Endothelial cell of umbilical vein (primary cell): ENCODE results near the gene PTPRZ1. TPM values are rescaled to one million over a fixed set of nuclear protein-coding genes. Genes with fewer than 3 reads are reported as not detected.

Experiments used
- BruUV-seq: library from RNA; stranded (reverse); fragments of 400-500 nt; replicated peaks from 2 replicates; lab custom pipeline; 2021; lab: Mats Ljungman, UMichigan
- CTCF ChIA-PET: fragments of 300-600, 350-600 bp; sonication (Branson Sonifier 250); formaldehyde crosslinking; loops from one replicate; lab custom pipeline; 2021; ENCODE audit warnings: antibody characterized with exemption, inconsistent platforms; lab: Charles Lee
- POLR2A ChIA-PET: fragments of 300-600, 350-600 bp; sonication (Branson Sonifier 250); formaldehyde crosslinking; loops from one replicate; lab custom pipeline; 2021; ENCODE audit warnings: antibody characterized with exemption, inconsistent platforms; lab: Charles Lee
- DNase-seq: peaks from one replicate; pipeline ENCODE4 v3.0.0-alpha.2; 2011; ENCODE audit warnings: low read depth, low spot score
- FAIRE-seq: peaks from 2 replicates; lab custom pipeline; 2011; peaks lifted over from hg19 to GRCh38; lab: Jason Lieb, UNC
- H2AFZ ChIP-seq: 2 replicates; pipeline ENCODE4 v1.6.0; 2012; ENCODE audit warnings: low read depth, low read length, control low read depth, inconsistent platforms
- H3K27ac ChIP-seq: 2 replicates; pipeline ENCODE4 v1.5.1; 2011; ENCODE audit warnings: low read depth, mild to moderate bottlenecking, control low read depth, low read length, moderate library complexity; ENCODE audit not compliant: insufficient read depth
- H3K27me3 ChIP-seq, 2 experiments: 2 replicates each; pipeline versions ENCODE4 v1.6.0 to v1.6.1; 2011; ENCODE audit warnings: low read length in 2 of 2, mixed read lengths in 1 of 2; ENCODE audit not compliant: control insufficient read depth in 2 of 2, insufficient read depth in 2 of 2
- H3K36me3 ChIP-seq, 2 experiments: 2 replicates in 1 of 2; 3 replicates in 1 of 2; pipeline ENCODE4 v1.5.1; 2011; ENCODE audit warnings: low read length in 2 of 2, mild to moderate bottlenecking in 1 of 2, moderate library complexity in 1 of 2; ENCODE audit not compliant: control insufficient read depth in 2 of 2, insufficient read depth in 2 of 2; ENCODE audit errors: extremely low read depth in 1 of 2
- H3K4me1 ChIP-seq: 3 replicates; pipeline ENCODE4 v1.5.1; 2011; ENCODE audit warnings: mild to moderate bottlenecking, low read length; ENCODE audit not compliant: control insufficient read depth, insufficient read depth; ENCODE audit errors: extremely low read depth
- H3K4me2 ChIP-seq: 2 replicates; pipeline ENCODE4 v1.6.1; 2011; ENCODE audit warnings: low read length, control low read depth, mixed read lengths; ENCODE audit not compliant: insufficient read depth
- H3K4me3 ChIP-seq, 3 experiments: fragments of 200-600 bp in 1 of 3; sonication (generic), shearing (Covaris generic) in 1 of 3; replicated peaks in 1 of 3; 2 replicates each; pipeline ENCODE4 v1.5.1; 2011 to 2016; ENCODE audit warnings: control low read depth in 3 of 3, low read length in 3 of 3, mild to moderate bottlenecking in 2 of 3, inconsistent platforms in 1 of 3, low read depth in 1 of 3, moderate library complexity in 1 of 3; ENCODE audit not compliant: insufficient read depth in 1 of 3
- H3K79me2 ChIP-seq: 2 replicates; pipeline ENCODE4 v1.6.0; 2012; ENCODE audit warnings: low read length, inconsistent platforms; ENCODE audit not compliant: control insufficient read depth, insufficient read depth
- H3K9ac ChIP-seq: replicated peaks from 2 replicates; pipeline ENCODE3; 2011; ENCODE audit warnings: low read length, control low read depth; ENCODE audit not compliant: insufficient read depth; ENCODE audit errors: extremely low read depth
- H3K9me1 ChIP-seq: replicated peaks from 3 replicates; pipeline ENCODE4 v1.6.0; 2011; ENCODE audit warnings: mild to moderate bottlenecking, low read length; ENCODE audit not compliant: control insufficient read depth, insufficient read depth; ENCODE audit errors: extremely low read depth
- H3K9me3 ChIP-seq: replicated peaks from 2 replicates; pipeline ENCODE4 v1.5.1; 2012; ENCODE audit warnings: low read length, inconsistent platforms; ENCODE audit not compliant: control insufficient read depth, insufficient read depth
- H4K20me1 ChIP-seq: replicated peaks from 2 replicates; pipeline ENCODE3; 2011; ENCODE audit warnings: mild to moderate bottlenecking, low read length; ENCODE audit not compliant: control insufficient read depth, insufficient read depth; ENCODE audit errors: extremely low read depth
- EZH2 ChIP-seq: IDR thresholded peaks from 2 replicates; pipeline ENCODE4 v1.6.1; 2012; ENCODE audit warnings: borderline replicate concordance, low read depth, mild to moderate bottlenecking, moderate library complexity, low read length, inconsistent platforms; ENCODE audit not compliant: severe bottlenecking
- FOS ChIP-seq: IDR thresholded peaks from 2 replicates; pipeline ENCODE4 v1.6.1; 2011; ENCODE audit warnings: mild to moderate bottlenecking, low read length, moderate library complexity, borderline replicate concordance; ENCODE audit not compliant: insufficient read depth
- GATA2 ChIP-seq: IDR thresholded peaks from 2 replicates; pipeline ENCODE4 v1.7.0; 2011; ENCODE audit warnings: low read depth, mild to moderate bottlenecking, moderate library complexity, mixed read lengths, low read length; ENCODE audit not compliant: insufficient read length, insufficient read depth
- JUN ChIP-seq: IDR thresholded peaks from 2 replicates; pipeline ENCODE4 v1.6.1; 2011; ENCODE audit warnings: borderline replicate concordance, low read depth; ENCODE audit not compliant: insufficient read length, insufficient read depth
- MYC ChIP-seq: IDR thresholded peaks from one replicate; pipeline ENCODE4 v1.6.1; 2011; ENCODE audit warnings: mild to moderate bottlenecking, low read depth, low read length
- POLR2A ChIP-seq: IDR thresholded peaks from 2 replicates; pipeline ENCODE4 v1.6.1; 2012; ENCODE audit warnings: low read depth, mild to moderate bottlenecking, control low read depth, low read length
- POLR2AphosphoS5 ChIP-seq: IDR thresholded peaks from 2 replicates; pipeline ENCODE4 v1.6.1; 2012; ENCODE audit warnings: low read depth, mild to moderate bottlenecking, control low read depth, low read length, moderate library complexity; ENCODE audit not compliant: insufficient read depth
- dilution Hi-C: fragments of 300-500 bp; cut with MboI; formaldehyde crosslinking; loops from one replicate; pipeline ENCODE4 v1.15.0; 2019; ENCODE audit warnings: low sequenced_read_pairs; ENCODE audit not compliant: extremely low pct_ligation_motif_present
- intact Hi-C: fragments of 100-400 bp; cut with micrococcal nuclease; formaldehyde crosslinking; loops from one replicate; pipeline ENCODE4 v1.10.0; 2022
- polyA plus RNA-seq, 4 experiments: library from polyadenylated mRNA; depleted of rRNA in 3 of 4; stranded (reverse) in 3 of 4; unstranded in 1 of 4; fragments of >200 nt; gene quantifications; 2 replicates each; pipeline versions ENCODE4 v1.2.1 to v1.2.3, GENCODE V29; 2011 to 2012; ENCODE audit warnings: missing spikeins in 1 of 4
- total RNA-seq: library from RNA; stranded (reverse); gene quantifications from 2 replicates; pipeline ENCODE4 v1.2.3, GENCODE V29; 2021
- TF ChIP-seq, protein P1 (sequence below): IDR thresholded peaks from 2 replicates; pipeline ENCODE4 v1.6.1; 2011; ENCODE audit not compliant: insufficient read depth, insufficient read length
- TF ChIP-seq, protein P2 (sequence below), 2 donors: IDR thresholded peaks; 1 replicate in 1 of 2; 2 replicates in 1 of 2; pipeline ENCODE4 v1.5.1; 2011; ENCODE audit warnings: low read length in 2 of 2, mild to moderate bottlenecking in 2 of 2, moderate library complexity in 2 of 2, control low read depth in 1 of 2, inconsistent platforms in 1 of 2, low read depth in 1 of 2; ENCODE audit not compliant: insufficient read depth in 1 of 2; ENCODE audit errors: extremely low read depth in 1 of 2

PTPRZ1 gene
- total and polyA plus RNA-seq, 2 donors (not counting 3 experiments of a cell fraction or from before 2014, with no cell fraction given): 0.07 TPM; not detected in 1

DNA sequence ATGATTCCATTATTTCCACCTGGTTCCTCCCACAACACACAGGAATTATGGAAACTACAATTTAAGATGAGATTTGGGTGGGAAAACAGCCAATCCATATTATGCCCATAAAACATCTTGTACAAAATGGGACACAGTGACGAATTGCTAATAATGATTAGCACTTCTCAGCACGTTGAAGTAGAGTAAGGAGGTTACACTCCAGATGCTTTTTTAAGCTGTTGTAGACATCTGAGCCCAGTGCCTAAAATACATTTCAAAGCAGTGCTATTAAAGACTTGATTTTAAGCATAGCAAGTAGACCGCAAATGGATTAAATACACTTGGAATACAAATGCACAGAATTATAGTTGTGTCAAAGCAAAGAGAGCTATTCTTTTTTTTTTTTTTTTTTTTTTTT is 165.2 kb downstream of the PTPRZ1 start:
- FAIRE-seq: no peak
- intact Hi-C loops (no loop called here), dilution Hi-C loops (no loop called here)
- Histone ChIP-seq H2AFZ (no peak overlapping the region), H3K4me2 (no peak overlapping the region), H3K4me3 (no peak overlapping the region), H3K4me1 (no peaks in the 10 kb centered on the region), H3K27me3 (no peaks in the 10 kb centered on the region), H3K9ac (no peak overlapping the region), H3K36me3 (no peaks in the 10 kb centered on the region), H3K79me2 (no peaks in the 10 kb centered on the region), H4K20me1 (no peaks in the 10 kb centered on the region), H3K9me1 (no peaks in the 10 kb centered on the region), H3K9me3 (no peaks in the 10 kb centered on the region), H3K27ac (no peak overlapping the region)
- ChIA-PET POLR2A (no interaction called here), CTCF (interaction anchor here (0.6 kb wide), 2 partner anchors 179 to 299 kb away, joined by 3 read pairs; no protein-coding TSS in a partner anchor)
- no peak for DNase-seq
- TF ChIP-seq POLR2A (no peak), FOS (no peak), JUN (no peak), GATA2 (no peak), MYC (no peak), POLR2AphosphoS5 (no peak), EZH2 (no peak)
- TF ChIP-seq, protein P1, sequence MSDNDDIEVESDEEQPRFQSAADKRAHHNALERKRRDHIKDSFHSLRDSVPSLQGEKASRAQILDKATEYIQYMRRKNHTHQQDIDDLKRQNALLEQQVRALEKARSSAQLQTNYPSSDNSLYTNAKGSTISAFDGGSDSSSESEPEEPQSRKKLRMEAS: no peak
- TF ChIP-seq, protein P2, sequence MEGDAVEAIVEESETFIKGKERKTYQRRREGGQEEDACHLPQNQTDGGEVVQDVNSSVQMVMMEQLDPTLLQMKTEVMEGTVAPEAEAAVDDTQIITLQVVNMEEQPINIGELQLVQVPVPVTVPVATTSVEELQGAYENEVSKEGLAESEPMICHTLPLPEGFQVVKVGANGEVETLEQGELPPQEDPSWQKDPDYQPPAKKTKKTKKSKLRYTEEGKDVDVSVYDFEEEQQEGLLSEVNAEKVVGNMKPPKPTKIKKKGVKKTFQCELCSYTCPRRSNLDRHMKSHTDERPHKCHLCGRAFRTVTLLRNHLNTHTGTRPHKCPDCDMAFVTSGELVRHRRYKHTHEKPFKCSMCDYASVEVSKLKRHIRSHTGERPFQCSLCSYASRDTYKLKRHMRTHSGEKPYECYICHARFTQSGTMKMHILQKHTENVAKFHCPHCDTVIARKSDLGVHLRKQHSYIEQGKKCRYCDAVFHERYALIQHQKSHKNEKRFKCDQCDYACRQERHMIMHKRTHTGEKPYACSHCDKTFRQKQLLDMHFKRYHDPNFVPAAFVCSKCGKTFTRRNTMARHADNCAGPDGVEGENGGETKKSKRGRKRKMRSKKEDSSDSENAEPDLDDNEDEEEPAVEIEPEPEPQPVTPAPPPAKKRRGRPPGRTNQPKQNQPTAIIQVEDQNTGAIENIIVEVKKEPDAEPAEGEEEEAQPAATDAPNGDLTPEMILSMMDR (IDR thresholded peaks at IDR 0.05; ENCODE audit: extremely low read depth in 1 of 2, insufficient read depth in 1 of 2, low read depth in 1 of 2, low read length in 2 of 2): no peak
- no TSS peak for BruUV-seq
